Skeletal muscle satellite cell (primary cell): ENCODE data around the gene ROMO1.
"Not testable (repeated sequence)": the region's sequence is repeated elsewhere in the genome, so short reads cannot be mapped to it uniquely, and the experiment has no call there.

Source experiments
- H3K27me3 ChIP-seq: 2 replicates; pipeline ENCODE4 v1.7.0; 2013; ENCODE audit warnings: low read length; ENCODE audit not compliant: control insufficient read depth, insufficient read depth
- H3K36me3 ChIP-seq: 2 replicates; pipeline ENCODE4 v1.7.0; 2013; ENCODE audit warnings: mild to moderate bottlenecking, control low read depth, low read length; ENCODE audit not compliant: insufficient read depth
- H3K4me1 ChIP-seq: 2 replicates; pipeline ENCODE4 v1.7.0; 2013; ENCODE audit warnings: low read length; ENCODE audit not compliant: control insufficient read depth, insufficient read depth
- H3K4me2 ChIP-seq: 2 replicates; pipeline ENCODE4 v1.7.0; 2013; ENCODE audit warnings: mild to moderate bottlenecking, low read length
- H3K4me3 ChIP-seq: 2 replicates; pipeline ENCODE4 v1.7.0; 2013; ENCODE audit warnings: low read length
- H3K9ac ChIP-seq: 2 replicates; pipeline ENCODE4 v1.7.0; 2013; ENCODE audit warnings: mild to moderate bottlenecking, low read depth, low read length, moderate library complexity
- H3K9me3 ChIP-seq: replicated peaks from 2 replicates; pipeline ENCODE4 v1.7.0; 2013; ENCODE audit warnings: mild to moderate bottlenecking, control low read depth, low read length

ROMO1 gene

GRCh38 chr20:35686872-35687271 lies 12.3 kb upstream of the ROMO1 start:
- peaks cover 21% of the 10 kb centered on the region for H3K36me3 ChIP-seq
- not testable (repeated sequence) for H3K9me3 ChIP-seq, H3K4me1 ChIP-seq, H3K4me2 ChIP-seq, H3K4me3 ChIP-seq, H3K27me3 ChIP-seq, H3K9ac ChIP-seq

DNA sequence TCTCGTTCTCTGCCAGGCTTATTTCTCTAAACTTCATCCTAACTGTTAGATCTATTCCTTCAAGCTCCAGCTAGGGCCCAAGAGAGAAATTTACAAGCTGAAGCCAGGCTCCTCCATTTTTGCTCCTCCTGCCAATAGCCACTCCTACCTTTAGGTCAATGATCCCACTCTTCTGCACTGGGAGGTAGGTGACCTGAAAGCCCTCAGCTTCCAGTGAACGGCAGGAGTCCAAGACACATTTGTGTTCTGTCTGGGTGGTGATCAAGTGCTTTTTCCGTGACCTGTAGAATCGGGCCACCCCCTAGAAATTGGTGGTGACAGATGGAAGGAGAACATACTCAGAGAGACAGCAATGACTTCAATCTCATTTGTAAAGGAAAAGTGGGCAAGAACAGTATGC lies 8.9 kb upstream of the ROMO1 start:
- no peaks in the 10 kb centered on the region for H3K4me1 ChIP-seq
- H3K4me2 ChIP-seq, result no peak overlapping the region
- H3K36me3 ChIP-seq, result peaks cover 31% of the 10 kb centered on the region
- H3K9me3 ChIP-seq, result no peaks in the 10 kb centered on the region
- H3K9ac ChIP-seq, result no peak overlapping the region
- no peak overlapping the region for H3K4me3 ChIP-seq
- H3K27me3 ChIP-seq, result no peaks in the 10 kb centered on the region

- Histone ChIP-seq H3K4me1 (peaks cover 16% of the 10 kb centered on the region), H3K9ac (no peak overlapping the region), H3K9me3 (no peaks in the 10 kb centered on the region), H3K4me3 (no peak overlapping the region), H3K4me2 (no peak overlapping the region), H3K36me3 (peaks cover 19% of the 10 kb centered on the region), H3K27me3 (no peaks in the 10 kb centered on the region)
Measured at GRCh38 chr20:35695245-35695749, 3.9 kb upstream of the ROMO1 start.

- Histone ChIP-seq H3K4me2 (no peak overlapping the region), H3K9me3 (no peaks in the 10 kb centered on the region), H3K9ac (no peak overlapping the region), H3K4me1 (peaks cover 23% of the 10 kb centered on the region), H3K27me3 (no peaks in the 10 kb centered on the region), H3K36me3 (peaks cover 25% of the 10 kb centered on the region), H3K4me3 (no peak overlapping the region)
Measured at GRCh38 chr20:35695978-35696377, 3.2 kb upstream of the ROMO1 start.

GRCh38 chr20:35697696-35698297 lies 1.4 kb upstream of the ROMO1 start:
- peaks cover 38% of the 10 kb centered on the region for H3K36me3 ChIP-seq
- peak overlapping the region; percentile 95 for H3K4me3 ChIP-seq

GRCh38 chr20:35698298-35699126 lies 693 bp upstream of the ROMO1 start:
- Histone ChIP-seq H3K4me1 (peaks cover 34% of the 10 kb centered on the region), H3K9me3 (no peaks in the 10 kb centered on the region), H3K9ac (peak overlapping the region; percentile 98), H3K4me2 (peak overlapping the region; percentile 96), H3K36me3 (peaks cover 44% of the 10 kb centered on the region), H3K27me3 (no peaks in the 10 kb centered on the region), H3K4me3 (peak overlapping the region; percentile 95)

More at GRCh38 chr20:35697696-35698297, 1.4 kb upstream of the ROMO1 start:
- Histone ChIP-seq H3K9ac (peak overlapping the region; percentile 98), H3K4me2 (peak overlapping the region; percentile 96), H3K9me3 (no peaks in the 10 kb centered on the region), H3K27me3 (no peaks in the 10 kb centered on the region), H3K4me1 (peaks cover 33% of the 10 kb centered on the region)

DNA sequence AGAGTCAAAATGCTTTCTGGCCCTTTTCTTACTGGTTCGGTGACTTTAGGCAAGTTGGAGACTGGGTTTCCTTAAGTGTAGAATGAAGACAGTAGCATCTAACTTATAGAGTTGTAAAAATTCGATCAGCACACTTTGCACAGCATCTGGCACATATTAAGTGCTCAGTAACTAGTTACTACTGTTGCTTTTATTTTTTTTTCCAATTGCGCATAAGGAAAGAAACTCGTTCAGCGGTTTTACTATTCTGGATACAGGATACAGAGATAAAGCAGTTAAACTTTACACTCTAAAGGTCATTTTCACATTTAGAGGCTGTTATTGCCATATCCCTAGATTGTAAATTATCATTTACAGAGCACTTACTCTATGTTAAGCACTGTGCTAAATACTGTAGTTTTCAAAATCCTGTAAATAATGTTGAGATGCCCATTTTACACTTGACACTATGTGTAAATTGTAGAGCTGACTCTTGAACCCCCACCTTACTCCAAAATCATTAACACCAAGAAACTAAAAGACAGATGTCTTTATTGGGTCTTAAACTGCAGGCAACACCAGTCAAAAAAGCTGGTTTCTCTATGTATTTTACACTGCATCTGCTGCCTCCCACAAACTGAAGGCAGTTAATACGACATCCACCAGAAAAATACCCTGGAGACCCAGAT lies 886 bp downstream of the ROMO1 start:
- Histone ChIP-seq H3K27me3 (no peaks in the 10 kb centered on the region), H3K36me3 (peaks cover 57% of the 10 kb centered on the region), H3K9me3 (no peaks in the 10 kb centered on the region), H3K4me3 (peak overlapping the region; percentile 95), H3K4me2 (peak overlapping the region; percentile 96), H3K9ac (peak overlapping the region; percentile 98), H3K4me1 (peaks cover 34% of the 10 kb centered on the region)

- H3K4me1 ChIP-seq, result peaks cover 34% of the 10 kb centered on the region
- H3K36me3 ChIP-seq, result peaks cover 57% of the 10 kb centered on the region
- H3K9ac ChIP-seq, result peak overlapping the region; percentile 98
- H3K9me3 ChIP-seq, result no peaks in the 10 kb centered on the region
- peak overlapping the region; percentile 96 for H3K4me2 ChIP-seq
- no peaks in the 10 kb centered on the region for H3K27me3 ChIP-seq
- peak overlapping the region; percentile 95 for H3K4me3 ChIP-seq
Measured at GRCh38 chr20:35700625-35701148, 1.5 kb downstream of the ROMO1 start.

DNA sequence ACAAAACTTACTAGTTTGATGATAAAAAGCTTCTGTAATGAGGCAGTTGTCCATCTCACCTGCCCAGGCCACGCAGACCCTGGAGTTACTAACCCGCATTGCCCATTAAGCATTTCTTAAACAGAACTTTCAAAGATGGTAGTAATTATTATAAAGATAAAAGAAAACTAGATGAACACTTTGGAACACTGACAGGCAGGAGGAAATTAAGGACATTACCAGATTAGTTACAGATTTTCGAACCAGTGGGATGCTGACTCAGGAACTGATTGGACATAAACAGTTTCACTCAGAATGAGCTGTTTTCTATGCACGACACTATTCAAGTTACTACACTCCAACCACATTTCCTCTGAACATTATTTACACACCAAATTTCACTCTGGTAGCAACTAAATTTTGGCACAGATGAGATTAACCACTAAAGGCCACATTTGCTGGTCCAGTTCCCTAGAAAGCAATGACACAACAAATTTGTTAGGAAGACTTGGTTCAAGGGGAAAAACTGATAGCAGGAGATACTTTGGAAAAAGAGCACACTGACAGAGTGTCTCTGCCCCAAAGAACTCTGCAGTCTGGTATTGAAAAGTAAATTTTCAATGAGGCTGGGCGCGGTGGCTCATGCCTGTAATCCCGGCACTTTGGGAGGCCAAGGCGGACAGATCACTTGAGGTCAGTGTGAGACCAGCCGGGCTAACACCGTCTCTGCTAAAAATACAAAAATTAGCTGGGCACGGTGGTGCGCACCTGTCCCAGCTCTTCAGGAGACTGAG lies 3.0 kb downstream of the ROMO1 start:
- no peaks in the 10 kb centered on the region for H3K27me3 ChIP-seq
- no peak overlapping the region for H3K4me3 ChIP-seq
- H3K9me3 ChIP-seq, result no peaks in the 10 kb centered on the region
- no peak overlapping the region for H3K4me2 ChIP-seq
- peaks cover 34% of the 10 kb centered on the region for H3K4me1 ChIP-seq
- H3K36me3 ChIP-seq, result peaks cover 65% of the 10 kb centered on the region
- H3K9ac ChIP-seq, result no peak overlapping the region

- Histone ChIP-seq H3K4me2 (no peak overlapping the region), H3K36me3 (peaks cover 73% of the 10 kb centered on the region), H3K4me3 (no peak overlapping the region), H3K27me3 (no peaks in the 10 kb centered on the region), H3K9ac (no peak overlapping the region), H3K4me1 (peaks cover 27% of the 10 kb centered on the region), H3K9me3 (no peaks in the 10 kb centered on the region)
Measured at GRCh38 chr20:35702824-35703695, 3.9 kb downstream of the ROMO1 start.
